Right kidney (tissue), 1 donor: ENCODE measurements around the gene AHRR.

Source experiments
- DNase-seq: peaks from one replicate; pipeline ENCODE4 v3.0.0-alpha.2; 2016

AHRR gene

GRCh38 chr5:416636-416960 is 95.1 kb downstream of the AHRR start:
- no peak for DNase-seq

GRCh38 chr5:417301-418161 is 96.0 kb downstream of the AHRR start:
- DNase-seq = no peak

- DNase-seq = no peak
Observed at GRCh38 chr5:418162-419121, 96.9 kb downstream of the AHRR start.

GRCh38 chr5:419970-420369 is 98.5 kb downstream of the AHRR start:
- DNase-seq = no peak

- no peak for DNase-seq
Observed at GRCh38 chr5:420632-421286, 99.2 kb downstream of the AHRR start.

- no peak for DNase-seq
Observed at GRCh38 chr5:421287-421880, 99.9 kb downstream of the AHRR start.

GRCh38 chr5:421901-422300 is 100.4 kb downstream of the AHRR start:
- no peak for DNase-seq

GRCh38 chr5:422323-423232 is 101.1 kb downstream of the AHRR start:
- DNase-seq = no peak

GRCh38 chr5:423233-423565 is 101.7 kb downstream of the AHRR start:
- DNase-seq = no peak

- DNase-seq = no peak
Observed at GRCh38 chr5:423626-424261, 102.2 kb downstream of the AHRR start.

GRCh38 chr5:424301-425110 is 103.0 kb downstream of the AHRR start:
- no peak for DNase-seq

- no peak for DNase-seq
Observed at GRCh38 chr5:425714-426113, 104.2 kb downstream of the AHRR start.

GRCh38 chr5:426392-426976 is 105.0 kb downstream of the AHRR start:
- no peak for DNase-seq

- DNase-seq = no peak
Observed at GRCh38 chr5:427415-428087, 106.0 kb downstream of the AHRR start.

- no peak for DNase-seq
Observed at GRCh38 chr5:428219-428618, 106.7 kb downstream of the AHRR start.

GRCh38 chr5:428754-429452 is 107.4 kb downstream of the AHRR start:
- DNase-seq = no peak

GRCh38 chr5:429453-430188 is 108.1 kb downstream of the AHRR start:
- no peak for DNase-seq
